Trophoblast cell (in vitro differentiated cells and primary cell): ENCODE data around the gene SEL1L3.

ENCODE experiments used
- DNase-seq, 2 donors: peaks; one replicate each; pipeline ENCODE4 v3.0.0-alpha.2; 2016
- H2AFZ ChIP-seq: 2 replicates; pipeline ENCODE4 v1.6.1; 2013; ENCODE audit warnings: low read length, moderate library complexity, mild to moderate bottlenecking; ENCODE audit not compliant: insufficient read depth, poor library complexity
- H2AK5ac ChIP-seq: 2 replicates; pipeline ENCODE4 v1.6.1; 2013; ENCODE audit warnings: mild to moderate bottlenecking, low read length
- H2BK120ac ChIP-seq: 2 replicates; pipeline ENCODE4 v1.6.1; 2013; ENCODE audit warnings: low read length, mild to moderate bottlenecking, moderate library complexity; ENCODE audit not compliant: insufficient read depth, poor library complexity
- H2BK12ac ChIP-seq: 2 replicates; pipeline ENCODE4 v1.6.1; 2013; ENCODE audit warnings: mild to moderate bottlenecking, low read length, moderate library complexity
- H2BK5ac ChIP-seq: 2 replicates; pipeline ENCODE4 v1.6.1; 2013; ENCODE audit warnings: low read length, low read depth, moderate library complexity, mild to moderate bottlenecking; ENCODE audit not compliant: poor library complexity
- H3K14ac ChIP-seq: 2 replicates; pipeline ENCODE4 v1.6.1; 2013; ENCODE audit warnings: mild to moderate bottlenecking, low read length
- H3K18ac ChIP-seq: 2 replicates; pipeline ENCODE4 v1.6.1; 2013; ENCODE audit warnings: mild to moderate bottlenecking, low read length
- H3K23ac ChIP-seq: 2 replicates; pipeline ENCODE4 v1.6.1; 2013; ENCODE audit warnings: low read length
- H3K27ac ChIP-seq: 2 replicates; pipeline ENCODE4 v1.5.1; 2013; ENCODE audit warnings: low read depth, mild to moderate bottlenecking, inconsistent platforms, low read length, moderate library complexity
- H3K27me3 ChIP-seq: 2 replicates; pipeline ENCODE4 v1.6.1; 2013; ENCODE audit warnings: inconsistent platforms, mild to moderate bottlenecking, low read length, moderate library complexity; ENCODE audit not compliant: insufficient read depth
- H3K36me3 ChIP-seq, 2 experiments: 1 replicate in 1 of 2; 2 replicates in 1 of 2; pipeline ENCODE4 v1.6.1; 2013; ENCODE audit warnings: low read length in 2 of 2, mild to moderate bottlenecking in 2 of 2, moderate library complexity in 1 of 2; ENCODE audit not compliant: insufficient read depth in 2 of 2, control insufficient read depth in 1 of 2
- H3K4ac ChIP-seq: 2 replicates; pipeline ENCODE4 v1.6.1; 2013; ENCODE audit warnings: low read depth, mild to moderate bottlenecking, low read length, moderate library complexity
- H3K4me1 ChIP-seq, 2 experiments: 1 replicate in 1 of 2; 2 replicates in 1 of 2; pipeline ENCODE4 v1.6.1; 2013; ENCODE audit warnings: low read length in 2 of 2, mild to moderate bottlenecking in 2 of 2, moderate library complexity in 1 of 2; ENCODE audit not compliant: insufficient read depth in 2 of 2, control insufficient read depth in 1 of 2
- H3K4me2 ChIP-seq: 2 replicates; pipeline ENCODE4 v1.6.1; 2013; ENCODE audit warnings: inconsistent platforms, mild to moderate bottlenecking, low read length, moderate library complexity
- H3K4me3 ChIP-seq: 2 replicates; pipeline ENCODE4 v1.5.1; 2013; ENCODE audit warnings: mild to moderate bottlenecking, low read depth, low read length, inconsistent platforms
- H3K79me1 ChIP-seq: one replicate; pipeline ENCODE4 v1.6.1; 2013; ENCODE audit warnings: low read length
- H3K79me2 ChIP-seq: 2 replicates; pipeline ENCODE4 v1.6.1; 2013; ENCODE audit warnings: low read length, mild to moderate bottlenecking; ENCODE audit not compliant: control insufficient read depth, insufficient read depth, poor library complexity
- H3K9ac ChIP-seq: 2 replicates; pipeline ENCODE4 v1.6.1; 2013; ENCODE audit warnings: mild to moderate bottlenecking, low read length
- H3K9me3 ChIP-seq: 2 replicates; pipeline ENCODE4 v1.6.1; 2013; ENCODE audit warnings: low read depth, mild to moderate bottlenecking, control low read depth, inconsistent platforms, low read length; ENCODE audit not compliant: insufficient read depth
- H4K12ac ChIP-seq: 2 replicates; pipeline ENCODE4 v1.6.1; 2013; ENCODE audit warnings: low read depth, mild to moderate bottlenecking, low read length, moderate library complexity
- H4K8ac ChIP-seq: 2 replicates; pipeline ENCODE4 v1.6.1; 2013; ENCODE audit warnings: low read depth, mild to moderate bottlenecking, low read length, moderate library complexity
- H4K91ac ChIP-seq: one replicate; pipeline ENCODE4 v1.6.1; 2013; ENCODE audit warnings: low read depth, mild to moderate bottlenecking, low read length, moderate library complexity
- WGBS: extraction: QIAGEN DNeasy Blood & Tissue Kit; methylation state at CpG from one replicate; pipeline ENCODE4 v1.1.7; 2013; ENCODE audit warnings: missing lambda C conversion rate; ENCODE audit not compliant: insufficient read length, insufficient coverage; ENCODE audit errors: extremely low coverage; 5-methylcytosine and 5-hydroxymethylcytosine counted together

SEL1L3 gene

DNA sequence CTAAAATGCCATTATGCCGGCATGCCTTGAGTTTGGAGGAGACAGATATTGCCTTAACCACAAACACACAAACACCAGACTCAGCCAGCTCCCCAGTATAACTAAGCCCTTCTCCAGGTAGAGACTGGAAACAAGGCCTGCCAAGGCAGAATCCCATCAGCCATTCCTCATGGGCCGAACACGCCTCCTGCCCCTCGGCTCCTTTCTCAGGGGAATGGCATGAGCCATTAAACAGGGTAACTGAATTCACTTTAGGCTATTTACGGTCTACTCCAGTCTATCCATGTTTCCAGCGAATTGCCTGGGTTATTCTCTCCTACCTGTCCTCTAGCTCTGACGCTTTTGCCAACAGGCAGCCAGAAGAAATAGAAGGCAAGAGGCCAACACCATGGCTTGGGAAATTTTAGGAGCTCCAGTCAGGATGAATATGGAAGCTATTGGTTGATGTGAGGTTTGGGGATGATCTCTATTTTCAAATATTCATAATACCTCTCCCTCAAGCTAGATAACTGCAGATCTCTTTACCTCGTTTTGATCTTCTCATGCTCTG lies 4.9 kb downstream of the SEL1L3 start:
- Histone ChIP-seq H3K36me3 (no peaks in the 10 kb centered on the region), H2BK12ac (no peak overlapping the region), H3K14ac (no peak overlapping the region), H3K4me1 (peaks cover 5 to 11% of the 10 kb centered on the region in 2 experiments), H2AK5ac (no peak overlapping the region), H2AFZ (no peak overlapping the region), H3K4ac (no peak overlapping the region), H3K4me2 (no peak overlapping the region), H3K27ac (no peak overlapping the region), H3K18ac (no peak overlapping the region), H2BK120ac (no peak overlapping the region), H3K23ac (no peak overlapping the region), H3K4me3 (no peak overlapping the region), H3K79me1 (no peaks in the 10 kb centered on the region), H3K9ac (no peak overlapping the region), H3K27me3 (no peaks in the 10 kb centered on the region), H4K12ac (no peak overlapping the region), H2BK5ac (no peak overlapping the region), H3K9me3 (no peaks in the 10 kb centered on the region), H3K79me2 (no peaks in the 10 kb centered on the region), H4K91ac (no peak overlapping the region), H4K8ac (no peak overlapping the region)
- no CpG with 5 or more reads among the region's 8 CpGs for WGBS
- peak; percentile 60 to 65 for DNase-seq

DNA sequence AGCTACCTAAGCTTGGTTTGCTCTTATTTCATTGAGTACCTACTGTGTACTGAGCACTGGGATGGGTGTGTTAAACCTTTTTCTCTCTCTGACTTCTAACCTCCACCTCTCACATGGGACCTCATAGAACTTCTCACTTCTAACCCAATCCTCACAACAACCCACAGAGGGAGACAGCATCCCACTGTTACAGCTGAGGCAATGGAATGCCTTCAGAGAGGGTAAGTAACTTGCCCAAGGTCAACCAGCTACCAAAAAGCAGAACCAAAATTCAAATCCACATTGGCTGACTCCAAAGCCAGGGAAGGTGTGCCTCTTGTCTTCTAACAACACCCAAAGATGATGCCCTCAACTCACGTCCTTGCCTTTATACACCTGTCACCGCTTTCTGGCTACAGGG lies 5.4 kb downstream of the SEL1L3 start:
- no peak overlapping the region for H4K12ac ChIP-seq

DNA sequence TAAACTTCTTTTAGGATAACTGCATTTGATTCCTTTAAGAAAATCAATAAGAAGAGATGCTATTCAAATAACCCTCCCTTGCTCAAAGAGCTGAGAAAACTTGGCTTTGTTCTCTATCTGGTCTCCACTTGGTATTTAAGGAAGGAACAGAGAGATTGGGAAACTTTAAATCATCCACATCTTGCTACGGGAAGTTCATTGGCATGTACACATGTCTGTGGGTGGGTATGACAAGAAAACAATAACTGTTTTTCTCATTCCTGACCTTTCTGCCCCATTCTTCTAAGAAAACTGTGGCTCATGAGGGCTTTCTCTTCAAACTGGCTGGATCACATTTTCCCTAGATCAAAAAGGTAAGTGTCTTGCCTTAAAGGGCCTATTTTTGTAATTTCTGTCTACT lies 6.0 kb downstream of the SEL1L3 start:
- no peak overlapping the region for H3K14ac ChIP-seq
- no peaks in the 10 kb centered on the region for H3K79me2 ChIP-seq
- no peaks in the 10 kb centered on the region for H3K79me1 ChIP-seq
- no peak overlapping the region for H3K27ac ChIP-seq
- no peaks in the 10 kb centered on the region for H3K27me3 ChIP-seq
- H3K4me2 ChIP-seq = no peak overlapping the region
- H3K4me3 ChIP-seq = no peak overlapping the region
- H2BK5ac ChIP-seq = no peak overlapping the region
- H4K8ac ChIP-seq = no peak overlapping the region
- WGBS = no CpG with 5 or more reads among the region's 1 CpG
- H4K91ac ChIP-seq = no peak overlapping the region
- no peak overlapping the region for H3K18ac ChIP-seq
- no peaks in the 10 kb centered on the region for H3K9me3 ChIP-seq
- H3K9ac ChIP-seq = no peak overlapping the region
- no peak overlapping the region for H2AK5ac ChIP-seq
- H2BK12ac ChIP-seq = no peak overlapping the region
- H4K12ac ChIP-seq = no peak overlapping the region
- no peak overlapping the region for H2BK120ac ChIP-seq
- H3K4ac ChIP-seq = no peak overlapping the region
- H3K36me3 ChIP-seq = no peaks in the 10 kb centered on the region
- DNase-seq = peak; percentile 66 to 96
- H3K23ac ChIP-seq = no peak overlapping the region
- no peak overlapping the region for H2AFZ ChIP-seq
- peaks cover 5 to 9% of the 10 kb centered on the region in 2 experiments for H3K4me1 ChIP-seq

More for the DNA sequence above, 5.4 kb downstream of the SEL1L3 start:
- Histone ChIP-seq H3K9ac (no peak overlapping the region), H3K4ac (no peak overlapping the region), H3K4me1 (peaks cover 5 to 11% of the 10 kb centered on the region in 2 experiments), H3K79me2 (no peaks in the 10 kb centered on the region), H3K79me1 (no peaks in the 10 kb centered on the region), H3K36me3 (no peaks in the 10 kb centered on the region), H3K23ac (no peak overlapping the region), H3K4me2 (no peak overlapping the region), H4K8ac (no peak overlapping the region), H2AFZ (no peak overlapping the region), H3K27me3 (no peaks in the 10 kb centered on the region), H2BK12ac (no peak overlapping the region), H2AK5ac (no peak overlapping the region), H2BK120ac (no peak overlapping the region), H3K27ac (no peak overlapping the region), H3K14ac (no peak overlapping the region), H3K9me3 (no peaks in the 10 kb centered on the region), H3K4me3 (no peak overlapping the region), H2BK5ac (no peak overlapping the region), H3K18ac (no peak overlapping the region), H4K91ac (no peak overlapping the region)
- no CpG with 5 or more reads among the region's 2 CpGs for WGBS
- no peak for DNase-seq

DNA sequence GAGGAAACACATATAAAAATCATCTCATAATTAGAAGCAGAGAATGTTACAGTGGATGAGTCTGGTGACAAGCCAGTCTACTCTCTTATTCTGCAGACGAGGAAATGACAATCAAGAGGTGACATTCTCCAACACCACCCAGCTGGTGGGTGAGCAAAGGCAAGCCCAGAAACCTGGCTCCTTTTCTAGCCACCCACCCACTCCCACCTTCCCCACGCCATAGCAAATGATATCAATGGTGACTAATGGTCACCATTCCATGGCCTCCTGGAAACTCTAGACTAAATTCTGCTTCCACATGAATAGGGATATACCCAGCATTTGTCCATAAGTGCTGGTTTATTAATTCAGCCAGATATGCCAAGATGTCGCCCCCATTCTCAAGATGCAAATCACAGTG lies 10.7 kb downstream of the SEL1L3 start:
- H4K12ac ChIP-seq = no peak overlapping the region
- no peak overlapping the region for H3K9ac ChIP-seq
- no CpG with 5 or more reads among the region's 3 CpGs for WGBS
- H2AK5ac ChIP-seq = no peak overlapping the region
- H3K79me1 ChIP-seq = no peaks in the 10 kb centered on the region
- H3K9me3 ChIP-seq = no peaks in the 10 kb centered on the region
- no peak overlapping the region for H3K27ac ChIP-seq
- no peak overlapping the region for H4K91ac ChIP-seq
- H3K27me3 ChIP-seq = no peaks in the 10 kb centered on the region
- peaks cover 0 to 4% of the 10 kb centered on the region in 2 experiments for H3K4me1 ChIP-seq
- H2BK5ac ChIP-seq = no peak overlapping the region
- no peak overlapping the region for H3K14ac ChIP-seq
- H3K36me3 ChIP-seq = no peaks in the 10 kb centered on the region
- H2AFZ ChIP-seq = no peak overlapping the region
- H3K4me3 ChIP-seq = no peak overlapping the region
- no peak overlapping the region for H3K4me2 ChIP-seq
- no peak overlapping the region for H3K23ac ChIP-seq
- no peak for DNase-seq
- H2BK120ac ChIP-seq = no peak overlapping the region
- no peaks in the 10 kb centered on the region for H3K79me2 ChIP-seq
- no peak overlapping the region for H2BK12ac ChIP-seq
- no peak overlapping the region for H3K4ac ChIP-seq
- H4K8ac ChIP-seq = no peak overlapping the region
- no peak overlapping the region for H3K18ac ChIP-seq
